HG03060 (cell line): ENCODE data around the gene RAI1.

Source experiments
- ATAC-seq: cut with Tn5 transposase; IDR thresholded peaks from one replicate; pipeline ENCODE4 v1.9.1; 2021; ENCODE audit warnings: low read depth, moderate number of reproducible peaks; ENCODE audit not compliant: unreplicated experiment

Gene RAI1

GRCh38 chr17:17779015-17779611 lies 97.9 kb downstream of the RAI1 start:
- ATAC-seq: no peak

GRCh38 chr17:17780922-17781590 lies 99.8 kb downstream of the RAI1 start:
- ATAC-seq: no peak

DNA sequence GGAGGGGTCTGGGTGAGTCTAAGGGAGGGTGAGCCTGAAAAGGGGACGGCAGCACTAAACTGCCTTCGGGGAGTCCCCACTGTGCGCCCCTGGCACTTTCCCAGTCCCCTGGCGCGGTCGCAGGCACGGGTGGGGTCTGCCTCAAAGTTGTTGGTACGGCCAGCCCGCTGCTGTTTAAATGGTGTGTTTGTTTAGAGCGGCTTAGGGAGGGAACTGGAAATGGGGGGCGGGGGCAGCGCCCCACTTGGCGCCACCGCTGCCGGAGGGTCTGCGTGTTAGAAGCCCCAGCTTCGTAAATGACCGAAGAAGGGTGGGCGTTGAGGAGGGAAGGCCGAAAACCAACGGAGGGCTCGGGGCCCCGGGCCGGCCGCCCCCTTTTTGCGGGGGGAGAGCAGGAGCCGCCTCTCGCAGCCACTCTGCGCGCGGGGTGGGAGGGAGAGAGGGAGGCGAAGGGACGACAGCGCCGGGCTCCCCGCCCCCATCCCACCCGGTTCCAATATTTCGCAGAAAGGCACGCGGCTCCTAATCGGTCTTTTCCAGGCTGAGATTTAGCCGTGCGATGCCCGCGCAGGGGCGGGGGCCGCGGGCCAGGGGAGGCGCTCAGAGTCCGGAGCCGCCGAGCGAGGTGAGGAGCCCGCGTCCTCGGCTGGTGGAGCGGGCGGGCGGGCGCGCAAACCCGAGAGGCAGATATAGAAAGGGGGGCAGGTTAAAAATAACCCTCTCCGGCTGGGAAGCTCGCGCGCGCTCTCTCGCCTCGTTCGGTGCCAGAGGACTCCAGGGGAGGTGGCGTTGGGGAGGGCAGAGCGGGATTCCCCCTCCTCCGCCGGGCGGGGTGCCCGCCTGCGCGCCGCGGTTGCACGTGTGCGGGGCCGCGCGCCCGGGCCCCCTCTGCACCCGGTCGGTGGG lies 100.6 kb downstream of the RAI1 start:
- no peak for ATAC-seq

DNA sequence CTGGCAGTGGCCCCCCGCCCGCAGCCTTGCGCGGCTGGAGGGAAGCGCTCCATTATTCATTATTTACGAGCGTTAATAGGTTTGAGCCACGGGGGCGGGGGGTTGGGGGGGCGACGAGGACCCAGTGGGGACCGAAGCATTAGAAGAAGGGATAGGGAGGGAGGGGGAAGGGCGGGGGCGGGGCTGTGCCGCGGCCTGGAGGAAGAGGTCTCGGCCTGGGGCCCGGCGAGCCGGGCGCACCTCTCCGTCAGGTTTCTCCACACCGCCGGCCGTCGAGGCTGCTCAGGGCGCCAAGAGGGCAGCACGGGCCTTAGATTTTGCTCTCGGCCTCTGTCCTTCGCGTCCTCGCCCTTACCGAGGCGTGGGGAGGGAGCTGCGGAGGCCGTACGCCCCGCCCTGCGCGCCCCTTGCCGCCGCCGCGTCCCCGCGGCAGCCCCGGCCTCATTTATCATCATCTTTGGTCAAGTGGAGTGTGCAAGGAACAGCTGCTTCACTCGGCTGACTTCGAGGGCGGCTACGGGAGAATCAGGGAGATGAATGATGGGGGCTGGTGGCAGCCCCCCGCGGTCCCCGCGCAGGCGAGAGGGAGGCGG lies 101.4 kb downstream of the RAI1 start:
- no peak for ATAC-seq

- ATAC-seq: no peak
Measured at GRCh38 chr17:17783116-17783824, 102.0 kb downstream of the RAI1 start.

DNA sequence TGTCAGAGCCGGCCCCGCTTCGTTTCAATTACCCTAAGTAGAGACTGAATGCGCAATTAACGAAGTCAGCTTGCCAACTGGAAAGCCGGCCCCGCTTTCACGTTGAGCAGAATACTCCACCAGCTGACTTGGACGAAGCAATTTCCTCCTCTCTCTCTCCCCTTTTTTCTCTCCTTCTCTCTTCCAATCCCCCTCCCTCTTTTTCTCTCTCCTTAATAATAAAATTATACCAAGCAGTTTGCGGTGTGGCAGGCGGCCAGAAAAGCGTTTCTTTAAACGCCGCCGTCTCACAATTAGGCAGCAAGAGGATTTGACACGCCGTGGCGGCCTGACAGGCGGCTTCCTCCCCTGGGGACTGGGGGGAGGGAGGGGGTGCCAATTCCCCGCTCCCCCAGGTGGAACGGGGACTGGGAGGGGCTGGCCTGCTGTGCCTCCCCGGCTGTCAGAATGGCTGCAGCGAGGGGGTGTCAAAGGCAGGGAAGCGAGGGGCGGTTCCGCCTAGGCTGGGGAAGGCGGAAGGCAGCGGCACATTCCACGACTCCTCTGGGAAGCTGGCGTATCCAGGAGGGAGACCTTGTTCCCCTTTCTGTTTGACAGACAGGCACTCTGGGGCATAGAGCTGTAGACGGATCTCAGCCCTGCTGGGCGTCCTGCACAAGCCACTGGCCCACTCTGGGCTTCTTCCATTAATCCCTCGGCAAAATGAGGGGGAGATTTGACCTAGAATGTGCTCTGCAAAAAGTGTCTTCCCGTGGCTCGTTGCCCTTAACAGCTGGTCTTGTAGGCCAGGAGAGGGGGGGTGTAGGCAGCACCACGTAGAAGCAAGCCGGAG lies 102.8 kb downstream of the RAI1 start:
- ATAC-seq: no peak

DNA sequence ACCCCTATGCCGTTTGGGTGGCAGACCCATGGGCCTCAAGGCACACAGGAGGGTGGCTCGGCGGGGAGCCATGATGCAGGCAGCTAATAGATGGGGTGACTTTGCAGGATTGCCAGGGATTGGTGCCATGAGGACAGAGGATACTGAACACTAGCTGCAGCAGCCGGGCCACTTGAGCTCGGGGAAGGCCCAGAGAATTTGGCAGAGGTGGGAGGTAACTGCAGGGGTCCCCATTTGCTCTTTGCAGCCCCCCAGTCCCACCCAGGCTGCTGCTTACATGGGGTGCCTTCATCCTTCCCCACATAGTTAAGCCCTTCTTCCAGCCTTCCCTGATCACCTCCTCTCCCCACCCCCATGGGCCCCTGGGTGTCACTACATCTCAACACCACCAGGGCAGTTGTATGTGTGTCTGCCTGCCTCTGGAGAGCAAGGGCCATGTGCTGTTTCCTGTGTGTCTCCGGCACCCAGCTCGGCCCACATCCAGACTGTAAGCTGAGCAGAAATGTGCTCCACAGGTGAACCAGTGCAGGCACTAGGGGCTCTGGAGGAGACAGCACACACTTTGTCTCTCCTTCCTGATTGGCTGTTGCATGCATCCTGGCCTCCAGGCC lies 103.5 kb downstream of the RAI1 start:
- ATAC-seq: no peak

DNA sequence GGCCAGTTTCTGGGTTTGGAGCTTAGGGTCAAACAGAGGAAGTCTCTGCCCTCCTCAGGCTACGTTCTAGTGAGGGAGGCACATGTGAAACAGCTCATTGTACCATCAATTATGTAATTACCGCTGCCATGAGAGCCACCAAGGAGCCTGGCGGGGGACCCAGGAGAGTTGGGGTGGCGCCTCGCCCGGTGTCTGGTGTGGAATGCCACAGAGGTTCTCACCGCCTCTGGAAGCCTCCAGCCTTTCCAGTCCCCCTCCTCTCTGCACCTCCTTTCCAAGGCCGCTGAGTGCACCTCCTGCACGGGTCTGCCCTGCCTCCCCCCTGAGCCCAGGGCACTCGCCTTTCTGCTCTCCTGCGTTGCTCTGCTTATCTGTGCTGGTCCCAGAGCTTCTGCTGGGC lies 104.1 kb downstream of the RAI1 start:
- ATAC-seq: no peak

DNA sequence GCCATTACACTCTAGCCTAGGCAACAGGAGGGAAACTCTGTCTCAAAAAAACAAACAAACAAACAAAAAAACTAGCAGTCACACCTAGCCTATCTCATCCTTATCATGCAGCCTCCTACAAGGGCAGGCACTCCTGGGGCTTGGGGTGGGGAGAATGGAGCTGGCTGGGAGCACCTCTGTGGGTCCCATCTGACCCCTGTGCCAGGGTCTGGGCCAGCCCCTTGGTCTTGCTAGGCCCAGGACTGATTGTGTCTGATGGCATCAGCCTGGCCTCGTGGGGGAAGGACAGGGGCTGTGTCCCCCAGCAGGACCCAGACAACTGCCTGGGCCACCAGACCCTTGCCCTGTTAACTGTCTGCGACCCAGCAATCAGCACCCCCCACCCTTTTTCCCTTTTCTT lies 105.7 kb downstream of the RAI1 start:
- ATAC-seq: no peak

DNA sequence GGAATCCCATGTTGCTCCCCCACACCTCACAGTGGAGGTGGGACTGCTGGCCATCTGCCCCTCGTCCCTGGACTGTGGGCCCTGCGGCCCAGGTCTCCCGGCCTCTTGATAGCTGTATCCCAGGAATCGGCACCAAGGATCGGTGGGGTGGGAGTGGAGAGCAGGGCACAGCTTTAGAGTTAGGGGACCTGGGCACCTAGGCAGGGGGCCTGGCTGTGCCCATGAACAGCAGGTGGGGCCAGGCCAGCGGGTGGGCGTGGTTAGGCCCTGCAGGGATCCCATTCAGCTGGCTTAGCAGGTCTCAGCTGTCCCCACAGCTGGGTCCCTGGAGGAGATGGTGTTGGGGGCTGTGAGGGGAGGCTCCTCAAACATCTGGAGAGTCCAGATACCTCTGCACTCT lies 106.3 kb downstream of the RAI1 start:
- ATAC-seq: no peak

DNA sequence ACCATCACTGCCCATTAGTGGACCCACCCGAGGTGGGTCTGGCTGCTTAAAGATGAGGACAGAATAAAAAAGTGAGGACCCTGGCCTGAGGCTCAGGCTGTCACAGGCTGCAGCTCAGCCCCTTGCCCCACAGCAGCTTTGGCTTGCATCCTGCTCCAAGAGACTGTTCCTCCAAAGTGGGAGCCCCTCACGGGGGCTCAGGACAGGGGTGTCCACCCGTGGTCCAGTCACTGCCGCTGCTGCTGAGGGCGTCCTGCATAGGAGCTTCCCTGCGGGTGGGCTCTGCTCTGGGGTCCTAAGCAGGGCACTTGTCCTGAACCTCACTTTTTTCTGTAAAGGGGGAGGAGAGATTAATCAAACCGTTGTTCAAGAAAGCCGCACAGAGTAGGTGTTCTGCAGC lies 107.7 kb downstream of the RAI1 start:
- ATAC-seq: no peak

GRCh38 chr17:17789410-17789809 lies 108.2 kb downstream of the RAI1 start:
- no peak for ATAC-seq

DNA sequence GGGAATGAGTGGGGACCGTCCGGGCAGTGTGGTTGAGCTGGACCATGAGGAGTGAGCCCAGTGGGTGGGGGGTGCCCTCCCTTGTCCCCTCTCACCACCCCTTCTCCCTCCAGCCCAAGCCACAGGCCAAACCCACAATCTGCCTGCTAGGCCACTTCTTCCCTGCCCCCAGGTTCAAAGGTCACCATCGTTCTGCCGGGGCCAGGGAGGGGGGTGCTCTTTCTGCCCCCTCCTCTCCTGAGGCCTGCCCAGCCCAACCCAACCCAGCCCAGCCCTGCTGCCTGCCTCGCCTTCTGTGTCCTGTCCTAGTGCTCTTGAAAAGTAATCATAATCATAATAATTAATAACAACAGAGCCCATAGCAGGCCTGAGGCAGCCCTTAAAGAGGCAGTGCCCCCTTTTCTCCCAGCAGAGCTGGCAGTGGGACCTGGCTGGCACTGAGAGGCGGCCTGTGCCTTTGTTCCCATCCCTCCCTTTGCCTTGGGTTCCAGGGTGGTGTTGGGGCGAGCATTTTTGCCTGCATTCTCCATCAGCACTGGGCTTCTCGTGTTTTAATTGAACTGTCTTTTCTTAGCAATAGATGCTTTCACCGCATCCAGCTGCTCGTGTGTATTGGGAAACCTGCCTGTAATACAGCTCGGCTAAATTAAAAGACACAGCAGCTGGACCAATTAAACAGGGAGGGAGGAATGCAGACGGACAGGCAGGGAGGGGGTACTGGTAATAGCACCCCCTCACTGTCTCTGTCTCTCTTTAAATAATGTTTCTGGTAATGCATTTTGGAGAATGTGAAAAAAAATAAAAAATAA lies 108.8 kb downstream of the RAI1 start:
- ATAC-seq: no peak

- ATAC-seq: no peak
Measured at GRCh38 chr17:17790637-17791464, 109.6 kb downstream of the RAI1 start.

GRCh38 chr17:17792037-17792550 lies 110.8 kb downstream of the RAI1 start:
- ATAC-seq: no peak

- no peak for ATAC-seq
Measured at GRCh38 chr17:17792551-17793377, 111.5 kb downstream of the RAI1 start.
